K562 (cell line): ENCODE measurements around the gene HLF. TPM values are rescaled to one million over a fixed set of nuclear protein-coding genes. Genes with fewer than 3 reads are reported as not detected.

Experiments used
- ATF1 ChIP-seq, 2 experiments: fragments of 450-650 bp in 1 of 2; IDR thresholded peaks; 2 replicates each; pipeline ENCODE4 v1.6.1; 2016; ENCODE audit warnings: missing compliant biosample characterization in 1 of 2, missing genetic modification characterization in 1 of 2
- CHD2 ChIP-seq: IDR thresholded peaks from 2 replicates; pipeline ENCODE4 v1.6.1; 2011; ENCODE audit warnings: low read depth, low read length
- DEAF1 ChIP-seq: fragments of 450-650 bp; formaldehyde crosslinking; IDR thresholded peaks from 2 replicates; pipeline ENCODE4 v1.4.0; 2020; ENCODE audit warnings: mild to moderate bottlenecking, moderate library complexity
- ETV5 ChIP-seq: sonication (generic); formaldehyde crosslinking; IDR thresholded peaks from 2 replicates; pipeline ENCODE4 v1.4.0; 2020; ENCODE audit warnings: low read depth, mild to moderate bottlenecking, missing genetic modification reagents
- FOS ChIP-seq: IDR thresholded peaks from 3 replicates; pipeline ENCODE4 v1.6.1; 2011; ENCODE audit not compliant: insufficient read length; ENCODE audit errors: extremely low read depth
- HMG20A ChIP-seq: fragments of 450-650 bp; formaldehyde crosslinking; conservative IDR thresholded peaks from 2 replicates; pipeline ENCODE4 v1.4.0; 2020; ENCODE audit warnings: mild to moderate bottlenecking, mixed read lengths
- IFI16 ChIP-seq: fragments of 250-450 bp; sonication (Bioruptor Pico); IDR thresholded peaks from 2 replicates; pipeline ENCODE4 v2.1.2; 2022; ENCODE audit warnings: mild to moderate bottlenecking, inconsistent platforms
- JUN ChIP-seq, 2 experiments: sonication (generic) in 1 of 2; formaldehyde crosslinking in 1 of 2; IDR thresholded peaks; 2 replicates each; pipeline versions ENCODE4 v1.6.1 to v1.8.0; 2012 to 2022; ENCODE audit warnings: borderline replicate concordance in 2 of 2, mild to moderate bottlenecking in 2 of 2, improper control_type of control experiment in 1 of 2, low read depth in 1 of 2, low read length in 1 of 2, missing genetic modification reagents in 1 of 2
- MXI1 ChIP-seq: IDR thresholded peaks from 2 replicates; pipeline ENCODE4 v1.6.1; 2011; ENCODE audit warnings: low read depth, mild to moderate bottlenecking, improper control_type of control experiment, low read length
- PML ChIP-seq: IDR thresholded peaks from 2 replicates; pipeline ENCODE4 v1.6.1; 2012; ENCODE audit warnings: low read length, inconsistent platforms
- SMARCA4 ChIP-seq: fragments of 450-650 bp; IDR thresholded peaks from 2 replicates; pipeline ENCODE4 v1.6.1; 2016
- SMARCE1 ChIP-seq: fragments of 450-650 bp; IDR thresholded peaks from 2 replicates; pipeline ENCODE4 v1.7.1; 2016; ENCODE audit warnings: mild to moderate bottlenecking
- SRSF9 ChIP-seq: fragments of 200-400 bp; formaldehyde crosslinking; IDR thresholded peaks from 2 replicates; pipeline ENCODE4 v1.6.1; 2017; ENCODE audit warnings: low read depth, low read length, borderline replicate concordance
- ZBTB12 ChIP-seq: fragments of 250-450 bp; sonication (Bioruptor Pico); IDR thresholded peaks from 2 replicates; pipeline ENCODE4 v1.4.0; 2020
- ZFX ChIP-seq: sonication (generic); formaldehyde crosslinking; IDR thresholded peaks from 2 replicates; pipeline ENCODE4 v1.8.0; 2022; ENCODE audit warnings: mild to moderate bottlenecking, missing genetic modification reagents, moderate library complexity
- ZNF143 ChIP-seq: sonication (generic); formaldehyde crosslinking; IDR thresholded peaks from 2 replicates; pipeline ENCODE4 v1.9.0; 2022; ENCODE audit warnings: mild to moderate bottlenecking, missing genetic modification reagents
- ZNF175 ChIP-seq: fragments of 200-800 bp; sonication (Bioruptor generic); IDR thresholded peaks from 2 replicates; pipeline ENCODE4 v1.6.1; 2016; ENCODE audit warnings: low read depth, mild to moderate bottlenecking, missing genetic modification characterization, missing compliant biosample characterization
- polyA plus RNA-seq, 8 experiments: library from polyadenylated mRNA; depleted of rRNA in 4 of 8; stranded (reverse) in 5 of 8; unstranded in 3 of 8; fragments of >200 nt; fragmentation: Nextera tagmentation in 2 of 8; fragmentation: Illumina TruSeq in 1 of 8; extraction: Ambion mirVana in 2 of 8; extraction: Trizol in 1 of 8; gene quantifications; 2 replicates each; pipeline versions ENCODE4 v1.2.1 to v1.2.3, GENCODE V29; 2011 to 2014; ENCODE audit warnings: inconsistent platforms in 1 of 8, missing spikeins in 1 of 8
- total RNA-seq, 7 experiments: library from RNA; depleted of rRNA in 6 of 7; stranded (reverse); fragments of >200 nt in 6 of 7; fragmentation: Illumina TruSeq in 2 of 7; extraction: Trizol in 2 of 7; gene quantifications; 2 replicates each; pipeline versions ENCODE4 v1.2.1 to v1.2.3, GENCODE V29; 2011 to 2021; ENCODE audit warnings: low replicate concordance in 1 of 7
- TF ChIP-seq, protein P1 (sequence below): sonication (generic); formaldehyde crosslinking; IDR thresholded peaks from 2 replicates; pipeline ENCODE4 v1.8.1; 2023; ENCODE audit warnings: mild to moderate bottlenecking, missing genetic modification reagents
- TF ChIP-seq, protein P2 (sequence below), 3 experiments: fragments of 200-800 bp in 1 of 3; sonication (Bioruptor generic) in 1 of 3; sonication (generic) in 1 of 3; formaldehyde crosslinking in 1 of 3; IDR thresholded peaks; 2 replicates each; pipeline versions ENCODE4 v1.6.1 to v1.8.0; 2016 to 2022; ENCODE audit warnings: mild to moderate bottlenecking in 2 of 3, missing compliant biosample characterization in 2 of 3, missing genetic modification characterization in 2 of 3, missing genetic modification reagents in 1 of 3

HLF gene
- total and polyA plus RNA-seq, 9 of the 15 experiments (the other 6 are each of a cell fraction or from before 2014, with no cell fraction given) = 0.03 to 0.24 (median 0.09) TPM

DNA sequence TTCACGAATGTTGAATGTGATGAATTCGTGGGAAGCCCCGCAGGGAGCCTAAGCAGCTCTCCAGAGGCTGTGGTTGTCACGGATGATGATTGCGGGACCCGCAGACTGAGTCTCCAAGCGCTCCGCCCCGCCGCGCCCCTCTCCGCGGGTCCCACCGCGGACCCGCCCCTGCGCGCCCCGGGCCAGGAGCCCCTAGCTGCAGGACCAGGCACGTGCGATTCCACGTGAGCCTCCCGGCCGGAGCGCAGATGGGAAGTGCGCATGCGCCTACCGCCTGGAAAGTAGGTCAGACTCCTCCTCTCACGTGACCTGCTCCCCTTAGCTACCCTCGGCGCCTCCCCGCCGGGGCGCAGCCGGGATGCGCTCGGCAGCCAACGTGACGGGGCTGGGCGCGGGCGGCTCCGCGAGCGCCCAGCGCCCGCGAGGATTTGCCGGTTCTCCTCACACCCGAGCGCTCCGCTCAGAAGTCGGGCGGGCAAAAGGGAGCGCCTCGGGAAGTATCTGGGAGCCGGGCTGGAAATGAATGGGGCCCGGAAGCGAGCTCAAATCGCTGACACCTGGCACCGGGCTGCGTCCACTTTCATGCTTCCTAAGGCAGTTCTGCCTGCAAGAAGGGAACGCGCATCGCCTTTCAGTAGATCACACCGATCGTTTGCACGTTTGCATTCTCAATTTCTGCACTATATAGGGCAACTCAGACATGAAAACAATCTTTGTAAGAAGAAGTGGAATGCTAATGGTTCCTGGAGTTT lies 26.4 kb upstream of the HLF start (continued):
- TF ChIP-seq ZNF143 (no peak), SMARCA4 (no peak), JUN (IDR thresholded peaks at IDR 0.05; ENCODE audit: borderline replicate concordance, low read depth, low read length) (no peak), JUN (CRISPR knock-in tag; IDR thresholded peaks at IDR 0.05; ENCODE audit: borderline replicate concordance) (0 out of 2 replicates have a peak, but pooled peaks have one; percentile 27), ZBTB12 (no peak), MXI1 (peak; percentile 16; the same call in 1 of the 2 replicates), HMG20A (CRISPR knock-in tag) (no peak), ATF1 (CRISPR knock-in tag; IDR thresholded peaks at IDR 0.05) (no peak), ATF1 (tag; IDR thresholded peaks at IDR 0.05) (peak; percentile 58), ETV5 (CRISPR knock-in tag) (no peak), ZFX (CRISPR knock-in tag) (0 out of 2 replicates have a peak, but pooled peaks have one; percentile 34), SRSF9 (no peak), SMARCE1 (no peak), IFI16 (CRISPR knock-in tag) (no peak), CHD2 (0 out of 2 replicates have a peak, but pooled peaks have one; percentile 12), ZNF175 (CRISPR knock-in tag) (no peak), PML (no peak), DEAF1 (CRISPR knock-in tag) (no peak), FOS (no peak)
- TF ChIP-seq, protein P1, sequence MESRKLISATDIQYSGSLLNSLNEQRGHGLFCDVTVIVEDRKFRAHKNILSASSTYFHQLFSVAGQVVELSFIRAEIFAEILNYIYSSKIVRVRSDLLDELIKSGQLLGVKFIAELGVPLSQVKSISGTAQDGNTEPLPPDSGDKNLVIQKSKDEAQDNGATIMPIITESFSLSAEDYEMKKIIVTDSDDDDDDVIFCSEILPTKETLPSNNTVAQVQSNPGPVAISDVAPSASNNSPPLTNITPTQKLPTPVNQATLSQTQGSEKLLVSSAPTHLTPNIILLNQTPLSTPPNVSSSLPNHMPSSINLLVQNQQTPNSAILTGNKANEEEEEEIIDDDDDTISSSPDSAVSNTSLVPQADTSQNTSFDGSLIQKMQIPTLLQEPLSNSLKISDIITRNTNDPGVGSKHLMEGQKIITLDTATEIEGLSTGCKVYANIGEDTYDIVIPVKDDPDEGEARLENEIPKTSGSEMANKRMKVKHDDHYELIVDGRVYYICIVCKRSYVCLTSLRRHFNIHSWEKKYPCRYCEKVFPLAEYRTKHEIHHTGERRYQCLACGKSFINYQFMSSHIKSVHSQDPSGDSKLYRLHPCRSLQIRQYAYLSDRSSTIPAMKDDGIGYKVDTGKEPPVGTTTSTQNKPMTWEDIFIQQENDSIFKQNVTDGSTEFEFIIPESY (CRISPR knock-in tag) = peak; percentile 88; the same call in 1 of the 2 replicates
- TF ChIP-seq, protein P2, sequence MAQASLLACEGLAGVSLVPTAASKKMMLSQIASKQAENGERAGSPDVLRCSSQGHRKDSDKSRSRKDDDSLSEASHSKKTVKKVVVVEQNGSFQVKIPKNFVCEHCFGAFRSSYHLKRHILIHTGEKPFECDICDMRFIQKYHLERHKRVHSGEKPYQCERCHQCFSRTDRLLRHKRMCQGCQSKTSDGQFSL (CRISPR knock-in tag; IDR thresholded peaks at IDR 0.05) = peak; percentile 25; the same call in 1 of the 2 replicates
- TF ChIP-seq, protein P2 (tag; IDR thresholded peaks at IDR 0.05) = no peak
